NCI-H2029 (cell line): ENCODE results near the gene SLC38A9.
A peak's percentile ranks its signal among the peaks of the same experiment; 100 is the strongest.
"Not testable (repeated sequence)": the region's sequence is repeated elsewhere in the genome, so short reads cannot be mapped to it uniquely, and the experiment has no call there.

Source experiments
- DNase-seq: peaks from one replicate; lab custom pipeline; 2025; lab: John Stamatoyannopoulos, UW

SLC38A9 gene, protein sequence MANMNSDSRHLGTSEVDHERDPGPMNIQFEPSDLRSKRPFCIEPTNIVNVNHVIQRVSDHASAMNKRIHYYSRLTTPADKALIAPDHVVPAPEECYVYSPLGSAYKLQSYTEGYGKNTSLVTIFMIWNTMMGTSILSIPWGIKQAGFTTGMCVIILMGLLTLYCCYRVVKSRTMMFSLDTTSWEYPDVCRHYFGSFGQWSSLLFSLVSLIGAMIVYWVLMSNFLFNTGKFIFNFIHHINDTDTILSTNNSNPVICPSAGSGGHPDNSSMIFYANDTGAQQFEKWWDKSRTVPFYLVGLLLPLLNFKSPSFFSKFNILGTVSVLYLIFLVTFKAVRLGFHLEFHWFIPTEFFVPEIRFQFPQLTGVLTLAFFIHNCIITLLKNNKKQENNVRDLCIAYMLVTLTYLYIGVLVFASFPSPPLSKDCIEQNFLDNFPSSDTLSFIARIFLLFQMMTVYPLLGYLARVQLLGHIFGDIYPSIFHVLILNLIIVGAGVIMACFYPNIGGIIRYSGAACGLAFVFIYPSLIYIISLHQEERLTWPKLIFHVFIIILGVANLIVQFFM

DNA sequence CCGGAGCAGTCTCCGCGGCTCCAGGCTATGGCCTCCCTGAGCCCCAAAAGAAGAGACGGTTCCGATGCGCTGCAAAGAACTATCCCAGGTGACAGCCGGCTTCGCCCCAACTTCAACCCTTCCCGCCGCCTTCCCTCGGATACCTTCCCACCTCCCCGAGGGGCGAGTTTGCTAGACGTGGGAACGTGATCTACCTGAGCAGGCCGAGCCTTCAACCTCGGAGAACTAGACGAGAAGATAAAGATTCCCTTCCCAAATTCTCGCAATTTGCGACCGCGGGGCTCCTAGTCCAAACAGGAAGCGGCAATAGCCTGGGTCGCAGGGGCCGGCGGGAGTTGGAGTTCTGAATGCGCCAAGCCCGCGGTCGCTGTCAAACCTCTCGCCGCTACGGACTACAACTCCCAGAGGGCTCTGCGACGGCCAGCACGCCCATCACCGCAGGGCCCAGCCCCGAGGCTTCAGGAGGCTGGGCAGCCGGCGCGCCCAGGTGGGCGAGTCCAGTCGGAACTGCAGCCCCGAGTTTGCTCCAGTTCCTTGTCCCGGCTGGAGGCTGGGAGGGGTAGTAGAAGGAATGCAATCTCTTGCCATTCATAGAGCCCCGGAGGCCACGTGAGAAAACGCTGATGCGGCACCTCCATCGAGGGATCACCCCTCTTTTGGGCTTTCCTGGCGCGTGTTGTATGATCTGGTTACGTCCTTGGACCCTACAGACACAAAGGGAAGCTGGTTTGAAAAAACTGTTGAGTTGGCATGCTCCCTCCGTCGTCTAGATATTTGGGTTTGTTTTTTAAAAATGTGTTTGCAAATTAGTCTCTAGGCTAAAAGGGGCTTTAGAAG lies at the start of gene SLC38A9:
Gene SLC38A9, minus strand, starts transcription at position 302 of the 837 bp plus-strand sequence. CDS start 14,366 bp downstream, outside the sequence.
- peak; percentile 94 for DNase-seq

DNA sequence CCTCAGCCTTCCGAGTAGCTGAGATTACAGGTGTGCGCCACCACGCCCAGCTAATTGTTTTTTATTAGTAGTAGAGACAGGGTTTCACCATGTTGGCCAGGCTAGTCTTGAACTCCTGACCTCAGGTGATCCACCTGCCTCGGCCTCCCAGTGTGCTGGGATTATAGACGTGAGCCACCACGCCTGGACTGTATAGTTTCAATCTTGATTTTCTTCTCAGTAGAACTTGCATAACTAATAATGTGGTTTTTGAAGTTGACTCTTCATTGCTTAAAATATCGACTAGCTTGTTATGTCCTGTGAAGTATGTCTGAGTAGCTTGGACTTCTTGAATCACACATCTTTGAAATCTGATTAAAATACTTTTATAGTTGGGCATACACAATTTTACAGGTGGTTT lies 49.6 kb upstream of the SLC38A9 start:
- DNase-seq, result not testable (repeated sequence)

DNA sequence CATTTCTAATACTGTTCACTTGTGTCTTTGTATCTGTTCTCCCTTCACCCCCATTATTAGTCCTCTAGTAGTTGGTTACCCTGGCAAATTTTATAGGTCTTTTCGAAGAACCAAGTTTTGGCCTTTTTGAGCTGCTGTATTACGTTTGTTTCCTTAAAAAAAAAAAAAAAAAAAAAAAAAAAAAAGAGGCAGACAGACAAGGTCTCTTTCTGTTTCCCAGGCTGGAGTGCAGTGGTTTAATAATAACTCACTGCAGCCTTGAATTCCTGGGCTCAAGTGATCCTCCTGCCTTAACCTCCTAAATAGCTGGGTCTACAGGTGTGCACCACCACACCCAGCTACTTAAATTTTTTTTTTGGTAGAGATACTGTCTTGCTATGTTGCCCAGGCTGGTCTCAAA lies 46.6 kb upstream of the SLC38A9 start:
- no peak for DNase-seq

DNA sequence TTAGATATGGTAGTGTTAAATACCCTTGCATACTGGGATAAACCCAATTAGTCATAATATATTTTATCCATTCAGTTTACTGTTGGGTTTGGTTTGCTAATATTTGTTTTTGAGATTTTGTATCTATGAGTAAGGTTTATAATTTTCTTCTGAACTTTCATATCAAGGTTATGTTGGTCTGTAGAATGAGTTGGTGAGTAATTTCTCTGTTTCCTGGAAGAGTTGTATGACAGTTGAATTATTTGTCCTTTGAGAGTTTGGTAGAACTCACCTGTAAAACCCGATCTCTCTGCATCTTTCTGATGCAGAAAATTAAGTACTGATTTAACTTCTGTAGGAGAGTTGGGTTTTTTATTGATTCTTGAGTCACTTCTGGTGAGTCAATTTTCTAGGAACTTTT lies 46.1 kb upstream of the SLC38A9 start:
- no peak for DNase-seq

DNA sequence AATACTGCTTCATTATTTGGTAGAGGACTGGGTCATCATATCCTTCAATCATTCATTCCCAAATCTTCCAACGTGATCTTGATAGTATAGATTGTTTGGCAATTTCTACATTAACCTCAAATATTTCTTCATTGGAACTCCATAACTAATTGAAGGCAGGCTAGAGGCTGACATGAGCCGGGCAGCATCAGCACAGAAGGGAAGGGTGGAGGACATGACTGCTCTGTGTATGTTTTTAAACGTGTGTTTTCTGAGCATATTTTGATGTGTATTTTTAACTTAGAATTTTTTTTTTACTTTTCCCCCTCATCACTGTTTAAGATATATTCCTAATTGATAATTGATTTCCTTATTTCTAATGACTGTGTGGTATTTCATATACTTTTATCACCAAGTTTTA lies 38.4 kb upstream of the SLC38A9 start:
- no peak for DNase-seq

DNA sequence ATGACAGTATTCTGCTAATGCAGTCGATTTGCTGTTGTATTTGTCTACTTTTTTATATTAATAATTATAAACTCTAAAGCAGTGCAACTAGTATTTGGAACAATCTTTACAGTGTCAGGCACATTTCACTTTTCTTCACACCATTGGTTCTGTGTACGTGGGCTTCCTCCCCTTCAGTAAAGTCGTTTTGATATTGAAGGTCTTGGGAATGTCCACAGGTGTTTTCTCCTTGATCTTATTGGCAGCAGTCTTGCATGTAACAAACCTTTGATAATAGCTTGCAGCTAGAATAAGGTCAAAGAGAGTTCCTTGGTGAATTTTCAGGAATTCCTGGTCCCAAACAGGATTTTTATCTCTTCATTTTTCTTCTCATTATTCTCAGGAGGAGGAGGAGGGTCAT lies 37.9 kb upstream of the SLC38A9 start:
- DNase-seq, result no peak

DNA sequence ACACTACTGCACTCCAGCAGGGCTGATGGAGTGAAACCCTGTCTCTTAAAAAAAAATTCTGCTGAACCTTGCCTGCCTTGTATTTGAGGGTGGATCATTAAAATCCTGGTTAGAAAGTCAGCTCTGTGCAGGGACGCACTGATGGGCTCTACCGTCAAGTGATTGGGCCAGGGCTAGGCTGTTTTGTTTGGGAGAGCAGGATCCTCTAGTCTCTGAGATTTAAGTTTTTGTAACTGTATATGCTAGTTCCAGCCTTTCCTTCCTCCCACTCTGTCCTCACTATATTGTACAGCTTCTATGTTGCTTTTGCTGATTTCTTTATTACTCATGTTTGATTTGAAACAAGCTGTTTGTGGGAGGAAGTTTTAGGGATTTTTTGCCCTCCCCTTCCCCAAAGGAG lies 37.3 kb upstream of the SLC38A9 start:
- DNase-seq, result no peak

DNA sequence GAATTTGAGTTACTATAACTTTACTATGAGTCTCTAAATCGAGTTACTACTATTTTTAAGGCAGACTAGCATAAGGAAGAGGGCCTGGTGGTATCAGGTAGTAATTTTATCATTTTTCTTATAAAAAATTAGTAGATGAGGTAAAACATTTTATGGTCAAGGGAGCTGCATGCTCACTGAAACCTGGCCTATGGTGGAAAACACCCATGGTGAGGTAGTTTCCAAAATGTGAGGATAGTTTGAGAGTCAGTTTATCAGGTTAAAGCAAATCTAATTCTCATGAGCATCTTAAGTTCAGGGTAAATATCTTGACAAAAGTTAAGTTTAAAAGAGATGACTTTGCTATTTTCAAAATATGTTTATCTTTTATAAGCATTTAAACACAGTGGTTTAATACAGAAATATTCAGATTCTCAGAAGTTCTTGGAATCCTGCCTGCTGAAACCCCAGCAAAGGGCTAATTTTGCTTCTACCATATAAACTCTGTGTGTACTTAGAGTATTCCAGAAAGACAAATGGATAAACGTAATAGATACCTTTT lies 35.7 kb upstream of the SLC38A9 start:
- DNase-seq, result no peak

DNA sequence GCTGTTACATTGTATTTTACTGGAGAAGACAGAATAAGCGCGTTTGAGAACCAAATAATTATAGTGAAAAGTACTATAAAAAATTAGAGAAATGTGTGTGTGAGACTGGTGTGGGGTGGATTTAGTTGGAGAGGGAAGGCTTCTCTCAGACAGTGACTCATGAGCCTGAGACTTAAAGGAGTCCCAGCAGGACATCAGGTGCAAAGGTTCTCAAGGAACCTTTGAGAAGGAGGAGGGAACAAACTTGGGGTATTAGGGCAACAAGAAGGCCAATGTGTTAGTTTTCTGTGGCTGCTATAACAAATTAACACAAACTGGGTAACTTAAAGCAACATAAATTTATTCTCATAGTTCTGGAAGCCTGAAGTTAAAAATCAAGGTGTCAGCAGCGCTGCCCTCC lies 30.7 kb upstream of the SLC38A9 start:
- DNase-seq, result no peak

DNA sequence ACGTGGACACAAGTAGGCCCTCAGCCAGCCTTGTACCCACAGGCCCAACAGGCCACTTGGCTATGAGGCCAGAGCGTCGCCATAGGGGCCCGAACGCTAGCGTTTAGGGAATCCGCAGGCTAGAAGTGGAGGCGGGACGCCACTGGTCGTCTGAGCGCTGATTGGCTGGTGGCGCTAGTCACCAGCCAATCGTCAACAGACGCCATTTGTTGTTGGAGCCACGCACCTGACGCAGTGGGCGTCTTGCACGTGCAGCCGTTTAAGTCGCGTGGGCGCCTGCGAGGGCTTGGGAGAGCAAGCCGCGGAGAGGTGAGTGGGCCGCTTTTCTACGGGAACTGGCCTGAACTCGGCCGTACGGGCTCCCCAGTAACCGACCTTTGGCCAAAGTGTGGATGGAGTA lies 25.7 kb upstream of the SLC38A9 start, which contains the start of gene DDX4:
Gene DDX4, plus strand, starts transcription at position 269 of the 400 bp plus-strand sequence. CDS start 903 bp downstream, outside the sequence.
- no peak for DNase-seq

DNA sequence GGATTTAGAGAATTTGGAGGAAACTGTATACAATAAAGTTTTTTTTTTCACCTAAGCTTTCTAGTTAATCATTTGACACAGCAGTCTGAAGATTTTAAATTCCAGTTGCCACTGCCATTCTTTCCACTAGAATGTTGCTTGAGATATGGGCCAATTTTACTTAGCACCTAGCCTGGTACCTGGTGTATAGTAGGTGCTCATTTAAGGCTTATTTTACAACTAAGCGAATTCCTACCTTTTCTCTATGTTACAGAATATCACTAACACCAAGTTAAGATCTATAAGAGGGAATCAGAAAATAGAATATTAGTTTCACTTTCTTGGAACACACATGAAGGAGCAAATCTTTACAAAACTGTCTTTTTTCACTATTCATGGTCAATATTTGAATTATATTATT lies 22.5 kb upstream of the SLC38A9 start:
- DNase-seq, result no peak

DNA sequence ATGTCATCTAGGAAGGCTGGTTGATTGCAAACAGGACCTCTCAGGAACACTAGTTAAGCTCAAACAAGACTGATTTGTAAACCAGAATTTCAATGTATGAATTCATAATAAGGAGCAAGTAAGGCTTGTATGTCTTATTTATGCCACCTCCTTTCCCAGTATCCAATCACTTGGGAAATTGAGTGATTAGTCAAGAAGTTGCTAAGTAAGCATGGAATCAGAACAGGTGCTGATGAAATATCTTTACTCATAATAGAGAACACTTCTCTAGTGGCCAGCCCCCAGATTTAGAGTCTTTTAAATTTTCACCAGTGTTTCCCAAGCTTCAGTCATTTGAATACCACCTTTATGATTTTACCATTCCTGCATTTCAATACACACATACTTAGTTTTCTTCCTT lies 20.5 kb upstream of the SLC38A9 start:
- DNase-seq, result no peak

DNA sequence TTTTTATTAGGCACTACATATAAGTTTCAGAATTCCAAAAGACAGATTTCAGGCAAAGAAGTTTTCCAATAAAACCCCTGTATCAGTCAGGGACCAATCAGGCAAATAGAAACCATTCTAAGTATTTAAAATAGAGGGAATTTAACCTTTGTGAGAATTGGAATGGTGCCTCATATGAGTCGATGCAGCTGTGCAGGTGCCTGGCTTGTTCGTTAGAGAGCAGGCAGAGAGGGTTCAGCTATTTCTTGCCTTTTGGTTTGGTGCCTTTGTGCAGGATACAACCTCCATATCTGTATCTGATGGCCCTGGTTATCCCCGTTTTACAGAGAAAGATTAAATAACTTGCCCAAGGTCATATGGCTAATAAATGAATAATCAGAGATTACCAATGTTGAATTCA lies 19.7 kb upstream of the SLC38A9 start:
- DNase-seq, result no peak

DNA sequence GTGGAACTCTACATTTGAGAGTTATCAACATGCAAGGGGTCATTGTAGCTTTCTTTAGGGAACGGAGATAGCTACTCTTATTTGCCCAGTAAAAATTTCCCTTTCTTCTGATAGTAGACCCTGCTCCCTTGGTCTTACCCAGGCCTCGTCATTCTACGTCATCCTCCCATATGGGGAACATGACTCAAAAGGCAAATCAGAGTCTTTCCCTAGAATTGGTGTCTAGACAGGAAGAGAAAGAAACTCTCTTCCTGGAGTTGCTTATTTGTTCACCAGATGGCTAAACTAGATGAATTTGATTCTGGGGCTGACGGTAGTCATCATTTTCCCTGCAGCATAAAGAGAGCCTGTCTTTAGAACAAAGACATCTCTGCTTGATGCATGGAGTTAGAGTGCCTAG lies 12.2 kb upstream of the SLC38A9 start:
- DNase-seq, result no peak

DNA sequence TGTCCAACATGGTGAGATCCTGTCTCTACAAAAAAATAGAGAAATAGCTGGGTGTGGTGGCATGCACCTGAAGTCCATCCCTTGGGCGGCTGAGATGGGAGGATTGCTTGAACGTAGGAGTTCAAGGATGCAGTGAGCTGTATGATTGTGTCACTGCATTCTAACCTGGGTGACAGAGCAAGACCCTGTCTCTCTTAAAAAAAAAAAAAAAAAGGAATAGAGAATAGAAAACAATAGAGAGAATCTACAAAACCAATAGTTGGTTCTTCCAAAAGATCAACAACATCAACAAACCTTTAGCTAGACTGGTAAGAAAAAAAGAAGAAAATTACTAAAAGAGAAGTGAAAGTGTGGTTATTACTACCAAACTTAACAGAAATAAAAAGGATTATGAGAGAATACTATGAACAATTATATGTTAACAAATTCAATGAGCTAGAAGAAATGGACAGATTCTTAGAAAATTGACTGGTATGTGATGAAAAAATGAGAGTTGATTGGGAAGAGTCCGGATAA lies 8.1 kb upstream of the SLC38A9 start:
- no peak for DNase-seq

DNA sequence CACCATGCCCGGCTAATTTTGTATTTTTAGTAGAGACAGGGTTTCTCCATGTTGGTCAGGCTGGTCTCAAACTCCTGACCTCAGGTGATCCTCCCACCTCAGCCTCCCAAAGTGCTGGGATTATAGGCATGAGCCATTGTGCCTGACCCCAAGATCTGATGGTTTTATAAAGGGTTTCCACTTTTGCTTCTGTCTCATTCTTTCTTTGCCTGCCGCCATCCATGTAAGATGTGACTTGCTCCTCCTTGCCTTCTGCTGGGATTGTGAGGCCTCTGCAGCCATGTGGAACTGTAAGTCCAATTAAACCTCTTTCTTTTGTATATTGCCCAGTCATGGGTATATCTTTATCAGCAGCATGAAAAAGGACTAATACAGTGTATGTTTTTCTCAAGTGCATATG lies 6.9 kb upstream of the SLC38A9 start:
- not testable (repeated sequence) for DNase-seq

DNA sequence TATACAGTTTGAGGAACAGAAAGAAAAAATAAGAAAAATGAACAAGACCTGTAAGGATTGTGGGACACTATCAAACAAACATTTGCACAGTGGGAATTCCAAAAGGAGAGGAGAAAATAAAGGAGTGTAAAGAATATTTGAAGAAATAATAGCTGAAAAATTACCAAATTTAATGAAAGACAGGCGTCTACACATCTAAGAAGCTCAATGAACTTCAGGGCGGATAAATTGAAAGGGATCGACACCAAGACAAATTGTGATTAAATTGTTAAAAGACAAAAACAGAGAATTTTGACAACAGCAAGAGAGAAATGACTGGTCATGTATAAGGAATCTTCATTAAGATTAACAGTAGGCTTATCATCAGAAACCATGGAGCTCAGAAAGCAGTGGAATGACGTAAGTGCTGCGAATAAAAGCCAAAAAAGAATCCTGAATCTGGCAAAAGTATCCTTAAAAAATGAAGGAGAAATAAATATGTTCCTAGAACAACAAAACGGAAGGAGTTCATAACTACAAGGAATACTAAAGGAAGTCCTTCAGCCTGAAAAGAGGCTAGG lies 3.5 kb upstream of the SLC38A9 start:
- no peak for DNase-seq

DNA sequence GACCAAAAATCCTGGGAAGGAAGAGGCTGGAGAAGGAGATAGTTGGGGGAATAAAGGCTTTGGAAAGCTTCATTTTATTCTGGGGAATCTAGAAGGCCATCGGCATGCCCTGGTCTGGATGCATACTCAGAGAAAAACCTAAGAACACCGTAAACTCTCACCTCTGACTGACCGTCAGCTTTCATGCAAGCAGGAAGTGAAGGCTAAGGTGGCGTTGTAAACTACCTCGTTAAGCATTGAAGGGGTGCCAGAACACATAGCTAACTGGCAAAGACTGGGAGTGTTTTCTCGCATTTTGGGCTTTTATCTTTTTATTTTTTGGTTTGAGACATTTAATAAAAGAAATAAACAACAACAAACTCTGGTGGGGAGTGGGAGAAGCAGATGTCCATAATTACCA lies 2.6 kb upstream of the SLC38A9 start:
- peak; percentile 2 for DNase-seq

DNA sequence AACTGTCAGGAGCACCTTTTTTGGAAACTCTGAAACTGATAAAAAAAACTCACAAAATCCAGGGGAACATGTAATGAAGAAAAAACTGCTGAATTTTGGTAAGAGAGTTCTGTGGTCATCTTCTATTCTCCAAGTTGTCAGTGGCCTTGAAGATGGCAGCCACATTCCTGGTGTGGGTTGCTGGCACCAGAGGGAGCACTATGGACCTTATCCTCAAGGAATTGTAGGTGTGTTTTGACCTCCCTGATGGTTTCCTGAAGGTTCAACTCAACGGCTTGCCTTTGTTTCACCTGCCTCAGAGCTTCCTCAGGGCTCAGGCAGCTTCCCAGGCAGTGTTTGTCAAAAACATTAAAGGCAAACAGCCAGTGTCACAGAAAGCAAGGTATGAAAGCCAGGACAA lies 2.2 kb upstream of the SLC38A9 start:
- DNase-seq, result peak; percentile 4

DNA sequence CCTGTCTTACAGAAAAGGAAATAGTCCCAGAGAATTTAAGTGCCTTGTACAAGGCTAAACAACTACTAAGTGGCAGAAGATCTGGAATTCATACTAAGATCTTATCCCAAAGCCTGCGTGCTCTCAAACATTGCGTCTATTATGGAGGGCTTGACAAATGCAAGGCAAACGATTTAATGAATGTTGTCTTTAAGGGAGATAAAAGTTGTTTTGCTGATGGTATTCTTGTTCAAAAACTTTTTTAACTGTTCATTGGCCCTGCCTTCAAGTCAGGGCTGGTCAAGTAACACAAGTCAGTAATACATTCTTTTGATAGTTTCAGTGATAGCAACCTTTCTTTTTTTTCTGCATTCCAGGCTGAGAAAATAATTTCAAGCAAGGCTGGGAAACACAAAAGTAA lies 1.7 kb upstream of the SLC38A9 start:
- no peak for DNase-seq

DNA sequence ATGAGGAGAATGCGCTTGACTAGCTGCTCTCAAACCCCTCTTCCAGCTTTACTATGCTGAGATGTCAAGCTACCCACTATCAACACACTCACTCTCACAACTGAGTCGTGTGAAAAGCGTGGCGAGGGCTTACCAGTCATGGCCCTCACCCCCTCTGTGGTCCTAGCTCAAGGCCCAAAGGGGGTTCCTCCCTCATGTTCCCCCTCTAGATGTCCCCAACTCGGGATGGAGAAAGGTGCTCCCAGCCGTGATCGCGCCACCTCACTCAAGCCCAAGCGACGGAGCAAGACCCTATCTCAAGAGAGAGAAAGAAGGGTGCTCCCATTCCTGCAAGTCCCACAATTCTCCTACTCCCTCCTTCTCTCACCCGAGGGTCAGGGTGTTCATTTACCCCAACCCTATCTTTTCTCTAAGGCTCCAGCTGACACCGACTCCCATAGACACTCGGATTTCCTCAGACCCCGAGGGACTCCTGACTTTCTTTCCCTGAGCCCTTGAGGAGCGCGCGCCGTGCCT lies 559 bp downstream of the SLC38A9 start:
- DNase-seq, result no peak

DNA sequence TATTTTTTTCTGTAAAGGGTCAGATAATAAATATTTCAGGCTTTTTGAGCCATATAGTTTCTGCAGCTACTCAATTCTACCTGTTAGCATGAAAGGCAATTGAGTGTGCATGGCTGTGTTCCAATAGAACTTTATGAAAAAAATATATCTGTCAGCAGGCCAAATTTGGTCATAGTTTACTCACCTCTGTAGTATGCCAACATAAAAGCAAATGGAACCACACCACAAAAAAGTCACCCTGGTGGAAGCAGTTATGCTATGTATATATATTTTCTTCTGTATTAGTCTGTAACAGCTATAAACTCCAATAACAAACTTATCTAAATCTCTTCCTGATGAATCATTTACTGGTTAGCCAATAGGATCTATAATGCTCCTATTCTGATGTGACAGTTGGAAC lies 3.4 kb downstream of the SLC38A9 start:
- DNase-seq, result peak; percentile 1
